WTC11 (cell line): Measurements from ENCODE around the gene ALDH1A2. TPM values are rescaled to one million over a fixed set of nuclear protein-coding genes. Genes with fewer than 3 reads are reported as not detected.

Source experiments
- ATAC-seq: fragments of 200-7000 bp; cut with Tn5 transposase; 2 replicates; pipeline ENCODE4 v1.10.0; 2021; ENCODE audit warnings: mild to moderate bottlenecking, moderate library complexity
- CTCF ChIA-PET: fragments of 300-600 bp; sonication (Branson Sonifier 250); formaldehyde crosslinking; loops from one replicate; lab custom pipeline; 2021; ENCODE audit warnings: antibody characterized with exemption; lab: Charles Lee
- POLR2A ChIA-PET: fragments of 350-600 bp; sonication (Branson Sonifier 250); formaldehyde crosslinking; loops from one replicate; lab custom pipeline; 2021; ENCODE audit warnings: antibody characterized with exemption; lab: Charles Lee
- DNase-seq: peaks from one replicate; pipeline ENCODE4 v3.0.0; 2021; ENCODE audit warnings: low spot score
- H3K27ac Mint-ChIP-seq: 2 replicates; pipeline ENCODE4 v1.8.0; 2021; ENCODE audit warnings: mixed read lengths
- H3K27me3 Mint-ChIP-seq: 2 replicates; pipeline ENCODE4 v1.8.0; 2021; ENCODE audit warnings: low read depth, mild to moderate bottlenecking, moderate library complexity, mixed read lengths
- H3K36me3 Mint-ChIP-seq: 2 replicates; pipeline ENCODE4 v1.8.0; 2021; ENCODE audit warnings: mixed read lengths
- H3K4me1 Mint-ChIP-seq: 2 replicates; pipeline ENCODE4 v1.8.0; 2022; ENCODE audit warnings: mixed read lengths
- H3K4me3 Mint-ChIP-seq: 2 replicates; pipeline ENCODE4 v1.8.0; 2021; ENCODE audit warnings: mild to moderate bottlenecking, moderate library complexity, mixed read lengths
- H3K9me3 Mint-ChIP-seq: 2 replicates; pipeline ENCODE4 v1.8.0; 2021; ENCODE audit warnings: mixed read lengths
- ATF6 ChIP-seq: sonication (generic); formaldehyde crosslinking; IDR thresholded peaks from 2 replicates; pipeline ENCODE4 v1.8.1; 2023; ENCODE audit warnings: mild to moderate bottlenecking, missing genetic modification reagents
- CDX4 ChIP-seq: fragments of 250-450 bp; sonication (Bioruptor Pico); IDR thresholded peaks from 2 replicates; pipeline ENCODE4 v1.9.0; 2021; ENCODE audit warnings: moderate library complexity, mild to moderate bottlenecking, inconsistent platforms, borderline replicate concordance
- CREM ChIP-seq: sonication (generic); formaldehyde crosslinking; IDR thresholded peaks from 2 replicates; pipeline ENCODE4 v1.8.1; 2022; ENCODE audit warnings: mild to moderate bottlenecking, missing genetic modification reagents, moderate library complexity
- CTCF ChIP-seq: fragments of 200-600 bp; IDR thresholded peaks from 2 replicates; pipeline ENCODE4 v1.8.0; 2022; ENCODE audit warnings: antibody characterized with exemption
- E2F1 ChIP-seq: sonication (generic); formaldehyde crosslinking; IDR thresholded peaks from 2 replicates; pipeline ENCODE4 v1.8.0; 2022; ENCODE audit warnings: mild to moderate bottlenecking, missing genetic modification reagents
- ETV6 ChIP-seq: sonication (generic); formaldehyde crosslinking; IDR thresholded peaks from 2 replicates; pipeline ENCODE4 v1.8.1; 2022; ENCODE audit warnings: mild to moderate bottlenecking, missing genetic modification reagents
- FOXP4 ChIP-seq: sonication (generic); formaldehyde crosslinking; IDR thresholded peaks from 2 replicates; pipeline ENCODE4 v1.8.0; 2022; ENCODE audit warnings: mild to moderate bottlenecking, missing genetic modification reagents
- MAX ChIP-seq: sonication (generic); formaldehyde crosslinking; IDR thresholded peaks from 2 replicates; pipeline ENCODE4 v1.8.0; 2022; ENCODE audit warnings: mild to moderate bottlenecking, missing genetic modification reagents
- MXD4 ChIP-seq: fragments of 250-450 bp; sonication (Bioruptor Pico); IDR thresholded peaks from 2 replicates; pipeline ENCODE4 v1.8.0; 2021; ENCODE audit warnings: mild to moderate bottlenecking, moderate library complexity, borderline replicate concordance
- MYBL2 ChIP-seq: sonication (generic); formaldehyde crosslinking; IDR thresholded peaks from 2 replicates; pipeline ENCODE4 v1.8.1; 2023; ENCODE audit warnings: mild to moderate bottlenecking, moderate library complexity, missing genetic modification reagents
- OVOL2 ChIP-seq: fragments of 250-450 bp; sonication (Bioruptor Pico); IDR thresholded peaks from 2 replicates; pipeline ENCODE4 v1.9.0; 2021; ENCODE audit warnings: mild to moderate bottlenecking, borderline replicate concordance
- PRRX2 ChIP-seq: fragments of 250-450 bp; sonication (Bioruptor Pico); IDR thresholded peaks from 2 replicates; pipeline ENCODE4 v1.8.0; 2021; ENCODE audit warnings: mild to moderate bottlenecking
- RELA ChIP-seq: sonication (generic); formaldehyde crosslinking; IDR thresholded peaks from 2 replicates; pipeline ENCODE4 v1.8.1; 2022; ENCODE audit warnings: missing genetic modification reagents, mild to moderate bottlenecking, borderline replicate concordance
- TEAD1 ChIP-seq: sonication (generic); formaldehyde crosslinking; IDR thresholded peaks from 2 replicates; pipeline ENCODE4 v1.8.0; 2022; ENCODE audit warnings: mild to moderate bottlenecking, missing genetic modification reagents
- ZMAT4 ChIP-seq: fragments of 250-450 bp; sonication (Bioruptor Pico); IDR thresholded peaks from 2 replicates; pipeline ENCODE4 v1.9.0; 2021; ENCODE audit warnings: mild to moderate bottlenecking
- ZNF138 ChIP-seq: sonication (generic); formaldehyde crosslinking; conservative IDR thresholded peaks from 2 replicates; pipeline ENCODE4 v1.8.1; 2022; ENCODE audit warnings: mild to moderate bottlenecking, moderate library complexity, missing genetic modification reagents
- ZNF219 ChIP-seq: sonication (generic); formaldehyde crosslinking; IDR thresholded peaks from 2 replicates; pipeline ENCODE4 v1.8.0; 2023; ENCODE audit warnings: missing genetic modification reagents, mild to moderate bottlenecking, borderline replicate concordance
- ZNF263 ChIP-seq: sonication (generic); formaldehyde crosslinking; IDR thresholded peaks from 2 replicates; pipeline ENCODE4 v1.8.1; 2022; ENCODE audit warnings: low read depth, mild to moderate bottlenecking, moderate library complexity, missing genetic modification reagents
- ZNF416 ChIP-seq: fragments of 250-450 bp; sonication (Bioruptor Pico); IDR thresholded peaks from 2 replicates; pipeline ENCODE4 v1.9.0; 2021; ENCODE audit warnings: mild to moderate bottlenecking, inconsistent platforms
- total RNA-seq: library from RNA; stranded (reverse); gene quantifications from 3 replicates; pipeline ENCODE4 v1.2.3, GENCODE V29; 2021

ALDH1A2 gene
- total RNA-seq, 1 experiment from 2014 or later: 1.1 TPM

- Mint-ChIP-seq H3K27me3 (peaks cover 96% of the 10 kb centered on the region), H3K9me3 (no peaks in the 10 kb centered on the region), H3K4me1 (peaks cover 11% of the 10 kb centered on the region), H3K36me3 (no peaks in the 10 kb centered on the region), H3K27ac (no peak overlapping the region), H3K4me3 (no peak overlapping the region)
- POLR2A ChIA-PET: no interaction called here
- DNase-seq (no peak), ATAC-seq (no peak)
- CTCF ChIA-PET: no interaction called here
- TF ChIP-seq FOXP4 (CRISPR knock-in tag) (no peak), ZNF138 (CRISPR knock-in tag) (no peak), RELA (no peak), MYBL2 (CRISPR knock-in tag) (no peak), CTCF (no peak), MAX (CRISPR knock-in tag) (no peak), ZNF416 (no peak), ATF6 (CRISPR knock-in tag) (no peak), ZNF263 (CRISPR knock-in tag) (no peak), OVOL2 (CRISPR knock-in tag) (no peak), ETV6 (no peak), PRRX2 (no peak), CREM (no peak), ZNF219 (CRISPR knock-in tag) (no peak), MXD4 (no peak)
Observed at GRCh38 chr15:58060575-58060974, 4.9 kb downstream of the ALDH1A2 start.

GRCh38 chr15:58058729-58059128, 6.8 kb downstream of the ALDH1A2 start:
- peaks cover 2% of the 10 kb centered on the region for H3K4me1 Mint-ChIP-seq
- no peak overlapping the region for H3K27ac Mint-ChIP-seq
- no peaks in the 10 kb centered on the region for H3K36me3 Mint-ChIP-seq
- H3K4me3 Mint-ChIP-seq: no peak overlapping the region
- H3K9me3 Mint-ChIP-seq: no peaks in the 10 kb centered on the region
- ATAC-seq: no peak
- DNase-seq: no peak
- TF ChIP-seq E2F1 (CRISPR knock-in tag) (no peak), ZNF219 (CRISPR knock-in tag) (no peak), TEAD1 (CRISPR knock-in tag) (no peak), ZMAT4 (CRISPR knock-in tag) (no peak), CDX4 (CRISPR knock-in tag) (no peak)
- TF ChIP-seq, all 79 proteins: peak for 0
- CTCF ChIA-PET: interaction anchor here (1.1 kb wide), 1 partner anchor 12 kb away, joined by 5 read pairs; no protein-coding TSS in a partner anchor
- H3K27me3 Mint-ChIP-seq: peaks cover 96% of the 10 kb centered on the region
- POLR2A ChIA-PET: no interaction called here
